GM12892 (cell line): ENCODE results near the gene TET2.

Experiments used
- POLR2A ChIP-seq: IDR thresholded peaks from 2 replicates; pipeline ENCODE4 v1.6.1; 2011; ENCODE audit warnings: low read depth, low read length, control low read depth
- TAF1 ChIP-seq: IDR thresholded peaks from 2 replicates; pipeline ENCODE4 v1.6.1; 2011; ENCODE audit warnings: low read depth, mild to moderate bottlenecking, control low read depth, low read length, borderline replicate concordance

GRCh38 chr4:105232374-105232773, 85.7 kb downstream of the TET2 start:
- TF ChIP-seq POLR2A (no peak), TAF1 (no peak)
